A549 (cell line): Measurements from ENCODE around the gene OCIAD1.
"Not testable (repeated sequence)": the region's sequence is repeated elsewhere in the genome, so short reads cannot be mapped to it uniquely, and the experiment has no call there.

ENCODE experiments used
- CHD4 ChIP-seq: fragments of 200-600 bp; sonication (generic); IDR thresholded peaks from 2 replicates; pipeline ENCODE4 v1.6.1; 2016; ENCODE audit warnings: antibody characterized with exemption, mild to moderate bottlenecking, borderline replicate concordance
- TF ChIP-seq, protein P1 (sequence below): fragments of >200 bp; sonication (Bioruptor Twin); formaldehyde crosslinking; IDR thresholded peaks from 3 replicates; pipeline ENCODE4 v1.5.1; 2016

DNA sequence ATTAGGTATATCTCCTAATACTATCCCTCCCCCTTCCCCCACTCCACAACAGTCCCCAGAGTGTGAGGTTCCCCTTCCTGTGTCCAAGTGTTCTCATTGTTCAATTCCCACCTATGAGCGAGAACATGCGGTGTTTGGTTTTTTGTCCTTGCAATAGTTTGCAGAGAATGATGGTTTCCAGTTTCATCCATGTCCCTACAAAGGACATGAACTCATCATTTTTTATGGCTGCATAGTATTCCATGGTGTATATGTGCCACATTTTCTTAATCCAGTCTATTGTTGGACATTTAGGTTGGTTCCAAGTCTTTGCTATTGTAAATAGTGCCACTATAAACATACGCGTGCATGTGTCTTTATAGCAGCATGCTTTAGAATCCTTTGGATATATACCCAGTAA, 33.8 kb downstream of the OCIAD1 start:
- TF ChIP-seq, protein P1, sequence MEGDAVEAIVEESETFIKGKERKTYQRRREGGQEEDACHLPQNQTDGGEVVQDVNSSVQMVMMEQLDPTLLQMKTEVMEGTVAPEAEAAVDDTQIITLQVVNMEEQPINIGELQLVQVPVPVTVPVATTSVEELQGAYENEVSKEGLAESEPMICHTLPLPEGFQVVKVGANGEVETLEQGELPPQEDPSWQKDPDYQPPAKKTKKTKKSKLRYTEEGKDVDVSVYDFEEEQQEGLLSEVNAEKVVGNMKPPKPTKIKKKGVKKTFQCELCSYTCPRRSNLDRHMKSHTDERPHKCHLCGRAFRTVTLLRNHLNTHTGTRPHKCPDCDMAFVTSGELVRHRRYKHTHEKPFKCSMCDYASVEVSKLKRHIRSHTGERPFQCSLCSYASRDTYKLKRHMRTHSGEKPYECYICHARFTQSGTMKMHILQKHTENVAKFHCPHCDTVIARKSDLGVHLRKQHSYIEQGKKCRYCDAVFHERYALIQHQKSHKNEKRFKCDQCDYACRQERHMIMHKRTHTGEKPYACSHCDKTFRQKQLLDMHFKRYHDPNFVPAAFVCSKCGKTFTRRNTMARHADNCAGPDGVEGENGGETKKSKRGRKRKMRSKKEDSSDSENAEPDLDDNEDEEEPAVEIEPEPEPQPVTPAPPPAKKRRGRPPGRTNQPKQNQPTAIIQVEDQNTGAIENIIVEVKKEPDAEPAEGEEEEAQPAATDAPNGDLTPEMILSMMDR = not testable (repeated sequence)
- TF ChIP-seq CHD4 = not testable (repeated sequence)
